GM19240 (cell line): ENCODE results near the gene FEN1.

Source experiments
- DNase-seq: peaks from one replicate; pipeline ENCODE4 v3.0.0; 2011; ENCODE audit warnings: low spot score; ENCODE audit not compliant: insufficient read length

The FEN1 gene

DNA sequence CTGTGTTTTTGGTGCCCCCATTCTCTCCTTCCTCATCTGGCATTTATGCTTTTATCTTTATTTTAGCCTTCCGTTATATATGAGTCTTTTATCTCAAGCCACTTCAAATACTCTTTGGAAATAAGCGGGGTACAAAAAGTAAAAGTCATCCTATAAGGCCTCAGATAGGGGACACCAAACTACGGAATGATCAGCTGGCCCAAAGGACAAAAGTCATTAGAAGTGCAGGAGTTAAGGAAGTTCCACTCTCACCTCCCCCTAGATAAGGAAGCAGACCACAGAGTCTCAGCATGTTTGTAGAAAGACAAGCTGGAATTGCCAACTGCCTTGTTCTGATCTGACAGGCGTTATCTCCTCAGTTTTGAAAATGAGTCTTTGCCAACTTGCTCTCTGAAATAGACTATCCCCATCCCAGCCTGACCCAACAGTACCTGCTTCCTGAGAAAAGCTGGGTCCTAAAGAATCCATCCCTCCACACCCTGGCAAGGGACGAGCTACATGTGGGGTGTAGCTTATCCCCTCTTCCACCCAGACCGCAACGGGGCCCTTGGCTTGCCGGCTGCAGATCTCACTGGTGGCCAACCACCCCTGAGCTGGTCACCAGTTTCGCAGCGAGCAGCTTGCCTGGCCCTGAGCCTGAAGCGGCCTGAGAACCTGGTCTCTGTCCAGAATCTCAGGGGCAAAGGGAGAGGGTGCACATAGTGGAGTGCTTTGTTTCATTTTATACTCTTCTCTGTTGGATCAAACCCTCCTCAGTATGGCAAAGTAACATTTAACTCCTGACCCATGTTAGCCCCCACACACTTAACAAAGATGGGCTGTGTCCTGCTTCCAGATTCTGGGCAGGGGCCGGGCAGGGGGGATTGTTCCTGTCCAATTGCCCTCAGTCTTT is 49.2 kb downstream of the FEN1 start:
- DNase-seq, result no peak

DNA sequence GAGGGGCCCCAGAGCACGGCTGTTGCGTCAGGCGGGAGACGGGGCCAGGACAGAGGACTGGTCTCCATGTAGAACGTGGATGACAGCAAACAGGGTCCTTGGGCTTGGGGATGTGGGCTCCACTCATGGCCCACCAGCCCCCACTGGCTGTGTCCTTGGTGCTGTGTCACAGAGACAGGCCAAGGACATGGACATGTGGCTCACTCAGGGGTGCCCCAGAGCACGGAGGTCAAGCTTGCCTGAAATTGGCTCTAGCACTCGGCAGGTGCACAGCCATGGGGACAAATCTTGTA is 49.8 kb downstream of the FEN1 start:
- no peak for DNase-seq

DNA sequence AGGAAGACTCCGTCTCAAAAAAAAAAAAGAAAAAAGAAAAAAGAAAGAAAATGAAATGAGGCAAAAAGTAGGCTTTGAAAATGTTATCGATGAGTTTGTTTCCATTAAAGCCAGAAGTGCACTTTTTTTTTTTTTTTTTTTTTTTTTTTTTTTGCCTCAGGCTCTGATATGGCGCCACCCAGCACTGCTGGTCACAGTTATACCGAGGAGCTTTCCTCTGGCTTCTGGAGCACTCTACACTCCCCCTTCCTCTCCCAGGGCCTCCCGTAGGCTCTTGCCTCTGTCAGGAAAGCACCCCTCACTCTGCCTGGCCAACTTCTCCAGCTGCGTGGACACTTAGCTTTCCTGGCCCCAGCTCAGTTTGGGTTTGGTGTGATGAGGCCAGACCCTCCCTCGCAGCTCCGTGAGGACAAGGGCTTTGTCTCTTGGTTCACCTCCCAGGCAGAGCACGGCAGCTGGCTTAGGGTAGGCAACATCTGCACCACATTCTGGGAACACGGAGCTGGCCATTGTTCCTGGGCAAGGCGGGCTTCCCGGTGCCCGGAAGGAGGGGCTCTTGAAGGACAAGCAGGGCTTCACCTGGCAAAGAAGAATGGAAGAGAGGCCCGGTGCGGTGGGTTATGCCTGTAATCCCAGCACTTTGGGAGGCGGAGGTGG is 52.3 kb downstream of the FEN1 start:
- DNase-seq, result no peak

DNA sequence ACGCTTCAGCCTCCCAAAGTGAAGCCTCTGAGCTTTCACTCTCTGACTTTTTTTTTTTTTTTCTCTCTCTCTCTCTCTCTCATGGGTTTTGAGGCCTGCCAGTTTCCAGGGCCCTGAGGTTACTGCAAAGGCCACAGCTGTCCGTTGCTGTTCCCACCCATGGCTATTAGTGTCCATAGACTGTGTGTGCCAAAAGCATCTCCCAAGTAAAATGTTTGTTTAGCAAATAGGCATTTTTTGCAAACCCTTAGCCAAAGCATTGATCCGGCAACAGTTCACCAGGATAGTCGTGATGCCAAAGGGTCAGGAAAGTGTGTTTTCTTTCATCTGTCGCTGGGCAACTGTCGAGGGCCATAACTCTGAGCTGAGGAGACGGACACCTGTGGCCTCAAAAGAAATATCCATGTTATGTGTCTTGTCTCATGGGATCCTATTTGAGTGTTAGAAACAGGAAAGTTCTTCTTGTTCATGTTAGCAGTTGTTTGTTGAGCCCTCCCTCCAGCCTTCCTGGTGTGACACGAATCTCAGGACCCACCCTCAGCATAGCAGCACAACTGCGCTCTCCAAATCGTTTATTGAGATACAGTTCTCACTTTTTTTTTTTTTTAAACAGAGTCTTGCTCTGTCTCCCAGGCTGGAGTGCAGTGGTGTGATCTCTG is 53.8 kb downstream of the FEN1 start:
- DNase-seq, result no peak
